GM19328 (cell line): ENCODE measurements around the gene HNF4A.
A peak's percentile ranks its signal among the peaks of the same experiment; 100 is the strongest.
"Not testable (repeated sequence)": the region's sequence is repeated elsewhere in the genome, so short reads cannot be mapped to it uniquely, and the experiment has no call there.

Source experiments
- ATAC-seq: cut with Tn5 transposase; IDR thresholded peaks from one replicate; pipeline ENCODE4 v1.9.1; 2021; ENCODE audit warnings: mild to moderate bottlenecking, moderate library complexity; ENCODE audit not compliant: unreplicated experiment

The HNF4A gene

DNA sequence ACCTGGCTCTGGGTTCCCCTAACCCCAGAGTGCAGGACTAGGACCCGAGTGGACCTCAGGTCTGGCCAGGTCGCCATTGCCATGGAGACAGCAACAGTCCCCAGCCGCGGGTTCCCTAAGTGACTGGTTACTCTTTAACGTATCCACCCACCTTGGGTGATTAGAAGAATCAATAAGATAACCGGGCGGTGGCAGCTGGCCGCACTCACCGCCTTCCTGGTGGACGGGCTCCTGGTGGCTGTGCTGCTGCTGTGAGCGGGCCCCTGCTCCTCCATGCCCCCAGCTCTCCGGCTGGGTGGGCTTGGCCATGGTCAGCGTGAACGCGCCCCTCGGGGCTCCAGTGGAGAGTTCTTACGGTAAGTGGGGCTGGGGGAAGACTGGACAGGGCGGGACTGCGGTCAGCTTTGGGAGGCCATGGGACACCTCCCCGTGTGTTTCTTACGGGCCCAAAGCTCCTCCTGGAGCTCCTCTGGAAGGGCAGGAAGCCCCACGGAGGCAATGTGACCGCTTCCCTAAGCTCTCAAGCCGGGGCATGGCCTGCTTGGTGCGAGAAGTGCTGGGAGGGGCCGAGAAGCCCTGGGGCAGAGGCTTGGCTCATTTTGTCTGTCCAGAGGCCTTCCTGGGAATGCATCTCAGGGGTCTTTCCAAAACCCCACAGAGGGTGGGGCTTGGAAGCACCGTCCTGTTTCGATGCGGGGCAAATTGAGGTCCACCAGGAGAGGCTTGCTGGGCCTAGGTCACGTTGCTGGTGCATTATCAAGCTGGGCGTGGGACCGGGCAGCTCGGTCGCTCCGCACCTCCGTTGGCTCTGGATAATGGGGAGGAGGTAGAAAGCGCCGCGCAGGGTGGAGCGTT lies at the start of gene HNF4A:
TSS of gene HNF4A (plus strand) at position 202 of the 855 bp plus-strand sequence. CDS start at position 308, 106 bp downstream.
- ATAC-seq: no peak

DNA sequence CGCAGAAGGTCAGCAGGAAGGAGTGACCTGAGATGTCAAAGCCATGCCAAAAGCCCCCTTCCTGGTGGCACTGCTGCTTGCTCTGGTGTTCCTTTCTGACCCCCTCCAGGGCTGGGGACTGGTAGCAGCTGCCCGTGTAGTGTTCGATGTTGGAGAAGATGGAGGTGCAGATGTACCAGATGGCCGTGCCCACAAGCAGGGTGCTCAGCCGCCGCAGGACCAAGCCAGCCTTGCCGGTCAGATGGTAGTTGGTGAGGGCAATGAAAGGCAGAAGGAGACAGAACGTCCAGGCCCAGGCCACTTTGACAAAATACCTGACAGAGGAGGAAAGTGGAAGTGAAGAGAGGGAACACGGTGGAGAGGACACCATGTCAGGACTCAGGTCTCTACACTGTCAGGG lies 48.6 kb upstream of the HNF4A start:
- ATAC-seq: no peak

DNA sequence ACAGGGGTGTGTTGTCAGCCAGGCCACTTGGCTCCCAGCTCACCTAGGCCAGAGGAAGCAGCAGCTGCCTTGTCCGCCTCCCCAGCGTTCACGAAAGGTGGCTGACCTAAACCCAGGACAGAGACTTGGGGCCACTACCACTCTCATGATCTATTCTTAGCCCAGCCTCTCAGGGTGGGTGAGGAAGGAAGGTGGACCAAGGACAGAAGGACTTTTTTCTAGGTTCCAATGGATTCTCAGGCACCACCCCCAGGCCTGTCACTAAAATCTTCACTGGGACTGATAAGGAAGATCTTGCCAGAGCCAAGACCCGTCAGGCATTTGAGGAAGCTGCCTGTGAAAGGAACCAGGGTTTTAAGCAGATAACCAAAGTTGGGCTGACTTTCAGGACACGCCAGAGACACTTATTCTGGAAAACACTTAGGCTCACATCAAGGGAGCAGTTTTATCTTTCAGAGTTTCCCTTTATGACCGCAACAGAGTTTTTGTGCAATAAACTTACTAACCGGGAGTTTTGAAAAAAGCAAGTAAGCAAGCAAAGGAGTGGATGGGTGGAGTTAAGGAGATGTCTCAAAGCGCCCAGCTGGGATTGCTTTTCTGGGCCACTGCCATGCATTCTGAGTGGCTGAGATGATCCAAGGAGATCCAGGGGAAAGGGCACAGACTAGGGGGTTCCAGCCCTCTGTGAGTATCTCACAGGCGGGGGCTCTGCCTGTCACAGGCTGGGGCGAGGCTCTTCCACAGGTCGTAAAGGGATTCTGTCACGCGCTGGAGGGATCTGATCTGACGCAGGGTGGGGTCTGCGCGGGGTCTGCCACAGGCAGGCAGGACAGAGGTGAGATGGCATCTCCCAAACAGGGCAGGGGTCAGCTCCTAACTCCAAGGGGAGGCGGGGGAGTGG lies 45.5 kb upstream of the HNF4A start:
- ATAC-seq: no peak

DNA sequence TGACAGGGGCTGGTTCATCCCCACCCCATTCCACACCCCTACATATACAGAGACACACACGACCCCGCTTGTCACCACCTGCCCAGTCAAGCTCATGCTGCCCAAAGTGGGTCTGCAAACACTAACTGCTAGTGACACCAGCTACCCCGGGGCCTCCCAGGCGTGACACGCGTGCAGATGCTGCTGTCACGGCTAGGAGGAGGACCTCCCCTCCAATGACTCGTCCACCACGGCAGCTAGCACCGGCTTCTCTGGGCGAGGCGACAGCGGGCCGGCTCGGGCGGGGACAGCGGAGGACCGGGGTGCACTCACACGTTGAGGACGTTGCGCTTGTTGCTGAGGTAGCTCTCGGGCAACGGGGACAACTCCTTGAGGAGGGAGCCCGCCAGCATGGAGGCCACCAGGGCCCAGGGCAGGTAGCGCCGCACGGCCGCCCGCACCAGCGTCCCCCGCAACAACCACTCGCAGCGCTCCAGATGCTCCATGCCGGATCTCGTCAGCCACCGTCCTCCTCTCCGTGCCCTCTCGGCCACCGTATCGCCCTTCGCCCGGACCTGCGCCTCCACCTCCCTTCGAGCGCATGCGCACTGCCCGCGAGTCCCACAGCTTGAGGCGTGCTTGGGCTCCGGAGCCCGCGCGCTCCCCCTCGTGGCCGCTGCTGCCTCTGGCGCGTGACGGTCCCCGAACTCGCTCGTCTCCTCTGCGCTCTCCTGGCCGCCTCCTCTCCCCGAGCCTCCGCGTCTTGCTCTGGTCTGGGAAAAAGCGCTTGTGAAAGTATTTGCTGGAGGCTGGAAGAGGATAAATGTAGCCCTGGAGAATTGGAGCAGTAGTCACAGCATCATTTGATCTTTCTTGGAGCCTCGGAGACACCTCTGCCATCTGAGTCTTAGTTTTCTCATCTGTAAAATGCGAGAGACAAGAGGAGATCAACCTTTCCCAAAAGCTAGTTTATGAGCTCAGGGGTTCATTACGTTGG lies 44.5 kb upstream of the HNF4A start, which contains the start of gene FITM2:
TSS of gene FITM2 (minus strand) at position 539 of the 976 bp plus-strand sequence. CDS start at position 485, 54 bp downstream.
- ATAC-seq: peak; percentile 90

DNA sequence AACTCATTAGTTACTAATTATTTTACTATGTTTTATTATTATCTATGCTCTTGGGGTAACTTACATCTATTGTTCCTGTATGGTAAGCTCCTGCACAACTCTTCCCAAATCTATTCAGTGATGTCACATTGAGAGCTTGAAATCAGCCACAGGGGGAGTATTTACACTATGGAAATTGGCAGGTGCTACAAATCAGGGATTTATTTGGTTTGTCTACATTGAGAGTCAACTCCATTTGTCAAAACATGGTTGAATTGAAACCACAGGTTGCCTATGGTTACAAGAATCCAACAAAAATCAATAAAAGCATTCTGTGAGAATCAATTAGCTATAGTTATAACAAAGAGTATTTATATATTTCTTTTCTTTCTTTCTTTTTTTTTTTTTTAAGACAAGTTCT lies 40.6 kb upstream of the HNF4A start:
- no peak for ATAC-seq

DNA sequence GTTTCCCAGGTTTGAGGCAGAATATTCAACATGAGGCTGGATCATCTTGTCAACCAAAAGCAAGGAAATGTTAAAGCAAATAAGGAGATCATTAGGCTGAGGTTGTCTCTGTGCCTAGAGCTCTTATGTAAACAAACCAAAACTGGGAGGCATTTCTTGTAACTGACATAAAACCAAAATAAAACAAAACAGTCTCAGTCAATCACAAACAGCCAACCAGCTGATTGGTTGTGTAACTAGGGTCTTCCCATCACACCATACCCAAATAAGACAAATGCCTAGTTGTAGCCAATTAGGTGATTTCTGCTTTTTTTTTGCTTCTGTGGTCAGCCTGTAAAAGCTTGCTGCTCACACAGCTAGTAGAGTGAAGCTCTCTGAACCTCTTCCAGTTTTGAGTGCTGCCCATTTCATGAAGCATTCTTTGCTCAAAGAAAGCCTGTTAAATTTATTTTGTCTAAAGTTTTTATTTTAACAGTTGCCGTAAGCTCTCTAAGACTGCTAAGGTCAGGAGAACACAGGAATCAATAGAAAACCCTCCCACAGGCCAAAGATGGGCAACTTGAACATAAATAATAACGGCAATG lies 35.6 kb upstream of the HNF4A start:
- no peak for ATAC-seq

DNA sequence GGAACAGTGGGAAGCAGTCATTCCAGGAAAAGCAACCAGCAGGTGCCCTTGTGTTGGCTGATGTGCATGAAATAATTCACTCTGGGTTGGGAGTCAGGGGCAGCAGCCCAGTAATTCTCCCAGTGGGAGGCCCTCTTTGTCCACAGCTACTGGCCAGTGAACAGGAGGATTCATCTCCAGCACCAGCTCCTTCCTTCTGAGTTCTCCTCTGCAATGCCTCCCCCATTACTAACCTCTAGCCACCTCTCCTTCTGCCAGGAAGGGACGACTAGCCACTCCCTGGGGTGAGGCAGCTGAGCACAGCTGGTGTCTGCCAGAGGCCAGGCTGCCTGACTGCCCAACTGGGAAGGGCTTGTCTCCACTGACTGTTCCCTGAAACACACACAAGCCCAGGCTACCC lies 31.2 kb upstream of the HNF4A start:
- ATAC-seq: no peak

DNA sequence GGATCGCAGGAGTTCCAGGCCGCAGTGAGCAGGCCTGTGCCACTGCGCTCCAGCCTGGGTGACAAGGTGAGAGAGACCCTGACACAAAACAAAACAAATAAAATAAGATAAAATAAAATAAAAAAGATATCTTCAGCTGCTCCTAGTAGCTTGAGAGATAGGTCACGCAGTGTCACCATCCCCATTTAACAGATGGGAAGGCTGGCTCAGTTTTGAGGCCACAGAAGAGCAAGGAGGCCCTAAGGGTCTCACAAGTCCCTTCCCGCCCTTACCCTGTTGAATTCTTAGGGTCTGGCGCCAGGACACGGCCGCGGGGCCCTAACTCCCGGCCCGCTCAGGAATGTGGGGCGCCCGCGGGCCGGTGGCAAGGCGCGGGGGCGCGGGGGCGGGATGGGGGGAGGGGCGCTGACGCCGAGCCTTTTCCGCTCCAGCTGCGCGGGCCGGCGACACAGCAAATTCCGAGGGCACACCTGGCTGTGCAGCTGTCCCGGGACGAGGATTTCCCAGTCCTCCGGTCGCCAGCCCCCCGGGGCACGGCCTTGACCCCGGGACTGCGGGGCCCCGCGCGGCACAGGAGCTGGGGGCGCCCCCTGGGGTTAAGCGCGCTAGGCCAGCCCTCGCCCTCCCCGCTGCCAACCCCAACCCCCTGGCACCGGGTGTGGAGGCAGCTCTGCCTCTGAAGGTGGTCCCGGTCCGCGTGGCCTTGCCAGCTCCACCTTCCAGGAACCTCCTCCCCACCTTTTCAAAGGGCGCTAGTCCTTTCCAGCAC lies 28.9 kb upstream of the HNF4A start:
- ATAC-seq: no peak

DNA sequence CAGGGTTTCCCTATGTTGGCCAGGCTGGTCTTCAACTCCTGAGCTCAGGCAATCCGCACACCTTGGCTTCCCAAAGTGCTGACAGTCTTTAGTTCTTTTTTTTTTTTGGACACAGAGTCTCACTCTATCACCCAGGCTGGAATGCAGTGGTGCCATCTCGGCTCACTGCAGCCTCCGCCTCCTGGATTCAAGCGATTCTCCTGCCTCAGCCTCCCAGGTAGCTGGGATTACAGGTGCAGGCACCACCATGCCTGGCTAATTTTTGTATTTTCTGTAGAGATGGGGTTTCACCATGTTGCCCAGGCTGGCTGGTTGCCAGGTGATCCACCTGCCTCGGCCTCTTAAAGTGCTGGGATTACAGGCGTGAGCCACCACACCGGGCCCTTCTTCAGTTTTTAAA lies 27.8 kb upstream of the HNF4A start:
- not testable (repeated sequence) for ATAC-seq

DNA sequence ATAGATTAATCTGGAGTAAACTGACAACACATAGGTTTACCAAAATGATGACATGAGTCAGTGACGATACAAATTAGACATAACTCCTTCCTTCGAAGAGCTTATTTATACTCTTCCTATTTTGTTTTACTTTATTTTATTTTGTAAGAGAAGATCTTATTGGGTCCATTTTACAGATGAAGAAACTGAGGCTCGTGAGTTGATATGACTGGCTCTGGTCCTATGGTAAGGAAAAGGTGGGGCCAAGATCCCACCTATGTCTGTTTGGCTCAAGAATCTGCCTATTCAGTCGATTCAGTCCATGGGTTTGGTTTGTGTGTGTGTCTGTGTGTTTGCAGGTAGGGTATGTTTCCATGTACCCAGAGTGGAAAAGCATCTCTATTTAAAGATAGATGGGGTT lies 27.1 kb upstream of the HNF4A start:
- ATAC-seq: no peak

DNA sequence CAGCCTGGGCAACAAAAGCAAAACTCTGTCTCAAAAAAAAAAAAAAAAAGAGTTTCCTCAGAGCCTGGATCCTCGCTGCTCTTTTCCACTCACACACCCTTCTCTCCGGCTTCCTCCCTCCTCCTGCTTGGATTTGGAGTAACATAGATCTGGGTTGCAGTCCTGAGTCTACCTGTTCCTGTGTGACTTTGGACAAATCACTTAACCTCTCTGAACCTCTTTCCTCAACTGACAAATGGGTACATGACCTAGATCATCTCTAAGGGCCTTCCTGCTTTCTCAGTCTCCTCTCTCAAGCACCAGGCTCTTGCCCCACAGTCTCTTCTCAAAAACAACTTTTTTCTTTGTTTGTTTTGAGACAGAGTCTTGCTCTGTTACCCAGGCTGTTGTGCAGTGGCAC lies 24.3 kb upstream of the HNF4A start:
- no peak for ATAC-seq

DNA sequence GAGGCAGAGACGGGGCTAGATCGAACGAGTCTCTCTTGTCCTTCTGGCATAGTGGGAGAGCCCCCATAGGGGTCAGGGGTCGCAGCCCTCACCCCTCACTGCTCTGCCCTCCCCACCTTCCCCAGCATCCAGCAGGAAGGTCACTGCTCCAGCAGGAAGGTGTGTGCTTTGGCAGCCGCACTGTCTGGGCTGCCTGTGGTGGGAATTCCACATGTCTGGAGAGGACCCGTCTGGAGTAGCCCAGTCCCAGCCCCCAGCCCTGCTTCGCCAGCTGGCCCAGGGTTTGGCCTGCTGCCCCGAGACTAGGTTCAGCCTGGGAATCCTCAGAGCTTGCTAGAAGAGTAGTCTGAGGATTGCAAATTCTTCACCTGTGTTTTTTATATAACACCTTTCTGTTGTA lies 21.2 kb upstream of the HNF4A start:
- ATAC-seq: no peak

DNA sequence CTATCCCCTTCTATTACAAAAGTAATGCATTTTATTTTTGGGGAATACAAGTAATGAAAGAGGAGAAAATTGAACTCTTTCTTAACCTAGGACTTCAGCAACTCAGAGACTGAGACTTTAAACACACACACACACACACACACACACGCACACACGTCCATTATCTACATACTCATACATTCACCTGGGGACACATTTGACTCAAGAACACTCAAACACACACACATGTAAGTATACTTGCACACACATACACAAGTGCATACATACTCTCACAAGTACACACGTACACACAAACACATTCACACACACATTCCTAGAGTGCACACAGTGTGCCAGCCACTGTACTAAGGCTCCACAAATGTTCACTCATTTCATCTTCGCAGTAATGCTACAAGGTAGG lies 20.8 kb upstream of the HNF4A start:
- ATAC-seq: no peak

DNA sequence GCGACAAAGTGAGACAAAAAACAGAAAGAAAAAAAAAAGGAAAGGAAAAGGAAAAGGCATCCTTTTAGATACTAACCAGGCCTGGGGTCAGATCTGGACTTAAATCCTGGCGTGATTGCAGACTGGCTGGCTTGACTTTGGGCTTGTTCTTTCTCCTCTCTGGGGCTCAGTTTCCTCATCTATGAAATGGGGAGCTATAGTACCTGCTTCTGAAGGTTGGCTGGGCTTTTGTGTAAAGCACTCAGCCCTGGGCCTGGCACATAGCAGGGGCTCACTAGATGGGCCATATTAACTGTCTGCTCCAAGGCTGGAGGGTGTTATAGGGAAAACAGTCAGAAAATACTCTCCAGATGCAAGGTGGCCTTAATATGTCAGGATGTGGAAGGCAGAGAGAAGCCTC lies 19.8 kb upstream of the HNF4A start:
- no peak for ATAC-seq

DNA sequence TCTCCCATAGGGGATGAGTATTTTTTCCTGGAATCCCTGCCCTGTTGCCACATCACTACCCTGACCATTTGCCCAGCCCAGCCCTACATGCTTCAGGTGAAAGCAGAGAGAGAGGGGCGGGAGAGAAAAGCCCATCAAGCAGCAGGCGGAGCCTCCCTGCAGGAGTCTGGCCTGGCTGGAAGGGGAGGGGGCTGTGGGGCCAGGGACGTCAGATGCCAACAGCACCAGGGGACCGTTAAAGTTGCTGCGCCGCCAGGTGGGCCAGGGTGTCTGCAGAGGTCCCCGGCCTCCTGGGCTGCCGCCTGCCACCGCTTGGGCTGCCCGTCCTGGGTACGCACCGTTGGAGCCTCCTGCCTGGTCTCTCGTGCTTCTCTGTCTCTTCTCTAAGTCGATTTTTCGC lies 19.4 kb upstream of the HNF4A start:
- ATAC-seq: no peak

DNA sequence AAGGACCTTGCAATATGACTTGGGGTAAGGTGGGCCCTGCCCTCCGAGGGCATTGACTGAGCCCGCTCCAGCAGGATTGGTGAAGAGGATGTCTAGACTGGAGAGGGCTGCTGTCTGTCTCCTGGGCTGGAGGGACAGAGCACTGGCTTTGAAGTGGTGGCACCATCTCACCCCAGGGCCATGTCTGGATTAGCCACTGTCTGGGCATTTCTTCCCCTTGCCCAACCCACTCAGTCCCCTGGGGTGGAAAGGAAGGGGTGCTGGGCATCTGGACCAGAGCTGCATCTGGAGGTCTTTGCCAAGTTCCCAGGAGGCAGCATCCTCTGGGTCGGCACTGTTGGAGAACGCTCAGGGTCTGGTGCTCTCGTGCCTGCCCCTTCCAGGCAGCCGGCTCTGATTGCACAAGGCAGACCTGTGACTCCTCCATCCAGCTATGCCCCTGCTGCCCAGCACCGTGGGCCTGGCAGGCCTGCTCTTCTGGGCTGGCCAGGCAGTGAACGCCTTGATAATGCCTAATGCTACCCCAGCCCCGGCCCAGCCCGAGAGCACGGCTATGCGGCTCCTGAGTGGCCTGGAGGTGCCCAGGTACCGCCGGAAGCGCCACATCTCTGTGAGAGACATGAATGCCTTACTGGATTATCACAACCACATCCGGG lies 18.6 kb upstream of the HNF4A start, which contains the start of gene R3HDML:
TSS of gene R3HDML (plus strand) at position 319 of the 656 bp plus-strand sequence. CDS start at position 434, 115 bp downstream.
- ATAC-seq: no peak

DNA sequence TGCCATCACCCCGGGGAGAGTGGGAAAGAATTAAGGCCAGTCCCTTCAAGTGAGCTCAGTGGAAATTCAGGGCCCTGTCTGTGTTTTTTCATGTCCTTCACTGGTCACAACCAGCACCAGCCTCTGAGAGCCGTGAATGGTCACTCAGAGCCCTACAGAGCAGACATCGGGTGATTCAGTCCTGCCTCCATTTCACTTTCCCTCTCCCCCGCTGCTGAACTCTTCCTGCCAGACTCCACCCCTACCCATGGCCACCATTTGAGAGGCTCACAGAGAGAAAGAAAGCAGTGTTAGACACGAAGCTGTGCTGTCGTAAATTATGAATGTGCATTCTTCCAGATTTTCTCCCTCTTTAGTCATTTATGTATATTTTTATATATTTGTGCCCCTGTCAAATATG lies 13.3 kb upstream of the HNF4A start:
- no peak for ATAC-seq

DNA sequence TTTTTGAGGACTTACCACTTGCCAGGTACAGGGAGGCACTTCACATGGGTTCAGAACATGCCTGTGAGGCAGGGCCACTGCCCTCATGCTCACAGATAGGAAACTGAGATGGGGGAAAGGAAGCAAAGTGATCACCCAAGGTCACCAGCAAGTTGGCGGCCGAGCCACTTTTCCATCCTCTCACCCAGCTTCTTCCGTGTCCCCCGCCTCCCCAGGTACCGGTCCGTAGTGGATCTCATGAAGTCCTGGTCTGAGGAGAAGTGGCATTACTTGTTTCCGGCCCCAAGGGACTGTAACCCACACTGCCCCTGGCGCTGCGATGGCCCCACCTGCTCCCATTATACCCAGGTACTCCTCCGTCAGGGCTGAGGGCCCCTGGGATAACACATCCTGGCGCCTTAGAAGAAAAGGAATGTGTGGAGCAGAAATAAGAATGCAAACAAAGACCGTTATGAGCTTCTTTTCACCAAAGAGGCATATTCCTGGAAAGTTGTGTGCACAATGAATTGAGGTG lies 12.3 kb upstream of the HNF4A start:
- no peak for ATAC-seq

DNA sequence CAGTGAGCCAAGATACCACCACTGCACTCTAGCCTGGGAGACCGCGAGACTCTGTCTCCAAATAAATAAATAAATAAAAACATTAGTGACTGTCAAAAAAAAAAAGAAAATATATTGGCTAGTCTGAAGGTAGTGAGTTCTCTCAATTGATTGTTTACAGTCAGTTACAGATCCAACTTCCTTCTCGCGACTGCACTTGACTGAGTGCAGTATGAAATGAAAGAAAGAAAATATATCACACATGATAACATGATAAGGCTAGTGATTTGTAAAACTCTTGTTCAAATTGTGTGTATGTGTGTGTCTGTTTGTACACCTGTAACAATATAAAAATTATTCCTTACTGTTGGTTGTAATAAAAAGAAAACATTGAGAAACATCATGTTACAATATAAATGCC lies 10.8 kb upstream of the HNF4A start:
- no peak for ATAC-seq
